NCI-H146 (cell line): Measurements from ENCODE around the gene FBXO15.
A peak's percentile ranks its signal among the peaks of the same experiment; 100 is the strongest.

Experiments
- DNase-seq: peaks from one replicate; lab custom pipeline; 2025; lab: John Stamatoyannopoulos, UW

FBXO15 gene

GRCh38 chr18:74147779-74148542 lies at the start of gene FBXO15, which contains the start of gene TIMM21:
Gene FBXO15 (minus strand): TSS chr18:74147834. CDS start chr18:74147785, 49 bp downstream.
Gene TIMM21 (plus strand): TSS chr18:74148523. CDS start chr18:74148809, 286 bp downstream.
- DNase-seq, result peak; percentile 99

GRCh38 chr18:74196220-74197119 lies 48.8 kb upstream of the FBXO15 start:
- DNase-seq, result peak; percentile 77

- no peak for DNase-seq
These were observed 47.1 kb upstream of the FBXO15 start for GRCh38 chr18:74194691-74195090.

GRCh38 chr18:74191577-74191976 lies 43.9 kb upstream of the FBXO15 start:
- no peak for DNase-seq

GRCh38 chr18:74190086-74190485 lies 42.5 kb upstream of the FBXO15 start:
- no peak for DNase-seq

GRCh38 chr18:74186661-74187060 lies 39.0 kb upstream of the FBXO15 start:
- DNase-seq, result no peak

GRCh38 chr18:74185860-74186259 lies 38.2 kb upstream of the FBXO15 start:
- no peak for DNase-seq

GRCh38 chr18:74184875-74185274 lies 37.2 kb upstream of the FBXO15 start:
- no peak for DNase-seq

- peak; percentile 94 for DNase-seq
These were observed 35.5 kb upstream of the FBXO15 start for GRCh38 chr18:74183130-74183529.

- DNase-seq, result no peak
These were observed 34.7 kb upstream of the FBXO15 start for GRCh38 chr18:74182335-74182734.

- no peak for DNase-seq
These were observed 32.1 kb upstream of the FBXO15 start for GRCh38 chr18:74179623-74180199.

GRCh38 chr18:74178884-74179283 lies 31.2 kb upstream of the FBXO15 start:
- no peak for DNase-seq

GRCh38 chr18:74175658-74176057 lies 28.0 kb upstream of the FBXO15 start:
- DNase-seq, result peak; percentile 85

GRCh38 chr18:74173434-74173750 lies 25.8 kb upstream of the FBXO15 start:
- DNase-seq, result peak; percentile 35

- peak; percentile 67 for DNase-seq
These were observed 25.2 kb upstream of the FBXO15 start for GRCh38 chr18:74172697-74173433.

GRCh38 chr18:74171910-74172606 lies 24.4 kb upstream of the FBXO15 start:
- DNase-seq, result no peak

GRCh38 chr18:74166386-74166785 lies 18.8 kb upstream of the FBXO15 start:
- DNase-seq, result peak; percentile 45

GRCh38 chr18:74163019-74163660 lies 15.5 kb upstream of the FBXO15 start:
- DNase-seq, result no peak

- no peak for DNase-seq
These were observed 7.6 kb upstream of the FBXO15 start for GRCh38 chr18:74155276-74155675.

- no peak for DNase-seq
These were observed 7.1 kb upstream of the FBXO15 start for GRCh38 chr18:74154716-74155115.

- DNase-seq, result no peak
These were observed 6.2 kb upstream of the FBXO15 start for GRCh38 chr18:74153793-74154192.
